Activated CD8-positive, alpha-beta T cell treated with anti-CD3 and anti-CD28 coated beads for 36 hours (primary cell): ENCODE measurements around the gene ARSB. TPM values are rescaled to one million over a fixed set of nuclear protein-coding genes. Genes with fewer than 3 reads are reported as not detected.

ENCODE experiments used
- ATAC-seq: fragments of 200-7000 bp; cut with Tn5 transposase; one replicate; pipeline ENCODE4 v1.10.0; 2021; ENCODE audit warnings: mild to moderate bottlenecking, moderate library complexity
- CTCF ChIA-PET: fragments of 350-600 bp; sonication (Branson Sonifier 250); formaldehyde crosslinking; loops from one replicate; lab custom pipeline; 2021; ENCODE audit warnings: antibody characterized with exemption; lab: Charles Lee
- POLR2A ChIA-PET: fragments of 350-600 bp; sonication (Branson Sonifier 250); formaldehyde crosslinking; loops from one replicate; lab custom pipeline; 2021; ENCODE audit warnings: antibody characterized with exemption; lab: Charles Lee
- DNase-seq: peaks from one replicate; pipeline ENCODE4 v3.0.0-alpha.2; 2020
- H3K27ac Mint-ChIP-seq: one replicate; pipeline ENCODE4 v1.8.0; 2021; ENCODE audit warnings: mild to moderate bottlenecking, mixed read lengths
- H3K27me3 Mint-ChIP-seq: one replicate; pipeline ENCODE4 v1.8.0; 2021; ENCODE audit warnings: mixed read lengths
- H3K36me3 Mint-ChIP-seq: one replicate; pipeline ENCODE4 v1.8.0; 2021; ENCODE audit warnings: low read depth, mixed read lengths
- H3K4me1 Mint-ChIP-seq: one replicate; pipeline ENCODE4 v1.8.0; 2021; ENCODE audit warnings: low read depth, mixed read lengths
- H3K4me3 Mint-ChIP-seq: one replicate; pipeline ENCODE4 v1.8.0; 2021; ENCODE audit warnings: mild to moderate bottlenecking, moderate library complexity, mixed read lengths
- H3K9me3 Mint-ChIP-seq: one replicate; pipeline ENCODE4 v1.8.0; 2021; ENCODE audit warnings: mixed read lengths
- CTCF ChIP-seq: fragments of 200-600 bp; IDR thresholded peaks from one replicate; pipeline ENCODE4 v1.8.0; 2022; ENCODE audit warnings: antibody characterized with exemption, mild to moderate bottlenecking
- intact Hi-C: fragments of 100-400 bp; cut with micrococcal nuclease; formaldehyde crosslinking; loops from one replicate; pipeline ENCODE4 v1.10.0; 2022
- total RNA-seq, 2 experiments: library from RNA; stranded (reverse); gene quantifications; one replicate each; pipeline ENCODE4 v1.2.3, GENCODE V29; 2021

Gene ARSB
- total RNA-seq, 2 experiments from 2014 or later = 8.8 to 9.1 TPM

GRCh38 chr5:78903353-78903752, 81.8 kb downstream of the ARSB start:
- Mint-ChIP-seq H3K27me3 (no peaks in the 10 kb centered on the region), H3K27ac (no peak overlapping the region), H3K4me1 (peaks cover 8% of the 10 kb centered on the region), H3K9me3 (peaks cover 11% of the 10 kb centered on the region), H3K4me3 (no peak overlapping the region), H3K36me3 (peaks cover 10% of the 10 kb centered on the region)
- ChIA-PET POLR2A (no interaction called here), CTCF (interaction anchor here (1.3 kb wide), 1 partner anchor 17 kb away, joined by 4 read pairs; no protein-coding TSS in a partner anchor)
- ATAC-seq (no peak), DNase-seq (no peak)
- intact Hi-C loops = no loop called here
- no peak for TF ChIP-seq CTCF

DNA sequence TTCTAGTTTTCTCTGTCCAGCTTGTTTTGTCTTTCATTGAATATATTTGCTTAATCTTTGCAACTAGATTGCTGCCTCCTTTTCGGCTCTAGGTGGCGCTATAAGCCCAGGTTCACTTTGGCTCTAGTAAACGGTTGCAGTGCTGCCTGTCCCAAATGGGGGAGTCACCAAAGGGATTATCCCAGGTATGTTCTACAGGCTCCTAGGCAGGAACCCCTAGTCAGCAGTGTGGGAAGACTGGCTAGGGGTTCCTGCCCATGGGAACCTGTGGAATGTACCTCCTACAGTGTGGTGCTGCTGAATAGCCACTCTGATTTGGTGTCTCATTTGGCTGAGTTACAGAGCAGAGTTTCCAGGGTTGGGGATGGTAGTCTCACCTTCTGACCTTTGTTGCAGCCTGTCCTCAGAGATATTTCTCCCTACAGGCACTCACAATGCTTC, 85.2 kb downstream of the ARSB start:
- intact Hi-C loops = no loop called here
- no peak for ATAC-seq
- CTCF ChIA-PET = interaction anchor here (0.8 to 2.8 kb wide), 12 partner anchors 12 to 233 kb away, joined by 3 to 12 read pairs (median 4); no protein-coding TSS in a partner anchor

GRCh38 chr5:78896132-78896531, 89.0 kb downstream of the ARSB start:
- ChIA-PET CTCF (no interaction called here), POLR2A (no interaction called here)
- Mint-ChIP-seq H3K4me1 (peaks cover 2% of the 10 kb centered on the region), H3K27ac (no peak overlapping the region), H3K9me3 (peaks cover 11% of the 10 kb centered on the region), H3K36me3 (peaks cover 19% of the 10 kb centered on the region), H3K4me3 (no peak overlapping the region), H3K27me3 (no peaks in the 10 kb centered on the region)
- no peak for TF ChIP-seq CTCF
- no peak for ATAC-seq
- DNase-seq = no peak
- intact Hi-C loops = no loop called here

More for the DNA sequence above, 85.2 kb downstream of the ARSB start:
- peak; percentile 43 for DNase-seq
- no peaks in the 10 kb centered on the region for H3K27me3 Mint-ChIP-seq
- no peaks in the 10 kb centered on the region for H3K4me1 Mint-ChIP-seq
- POLR2A ChIA-PET = no interaction called here
- H3K4me3 Mint-ChIP-seq = no peak overlapping the region
- peaks cover 11% of the 10 kb centered on the region for H3K9me3 Mint-ChIP-seq
- H3K36me3 Mint-ChIP-seq = peaks cover 12% of the 10 kb centered on the region
- peak; percentile 33 for TF ChIP-seq CTCF
- no peak overlapping the region for H3K27ac Mint-ChIP-seq

DNA sequence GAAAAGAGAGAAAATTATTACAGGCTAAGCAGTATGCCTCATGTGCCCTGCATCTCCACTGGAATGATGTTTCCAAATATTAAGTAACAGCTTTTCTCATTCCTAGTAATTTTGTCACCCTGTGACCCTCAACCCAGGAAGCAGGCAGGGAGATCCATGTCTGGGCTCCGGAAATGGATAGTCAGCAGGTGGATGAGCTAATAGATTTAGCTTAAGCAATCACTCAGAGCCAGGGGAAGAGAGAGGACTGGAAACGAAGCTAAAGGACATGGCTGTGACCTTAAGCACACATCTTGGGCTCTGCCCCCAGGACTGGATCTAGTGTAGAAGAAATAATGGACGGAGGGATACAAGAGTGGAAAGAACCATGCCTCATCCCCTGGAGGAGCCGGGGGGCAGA, 89.5 kb downstream of the ARSB start:
- Mint-ChIP-seq H3K9me3 (peaks cover 11% of the 10 kb centered on the region), H3K4me1 (peaks cover 2% of the 10 kb centered on the region), H3K27me3 (no peaks in the 10 kb centered on the region), H3K4me3 (no peak overlapping the region), H3K27ac (no peak overlapping the region), H3K36me3 (peaks cover 19% of the 10 kb centered on the region)
- ChIA-PET POLR2A (no interaction called here), CTCF (no interaction called here)
- no peak for TF ChIP-seq CTCF
- no peak for ATAC-seq
- intact Hi-C loops = no loop called here
- no peak for DNase-seq

- Mint-ChIP-seq H3K36me3 (peaks cover 13% of the 10 kb centered on the region), H3K4me3 (no peak overlapping the region), H3K4me1 (peaks cover 2% of the 10 kb centered on the region), H3K27ac (no peak overlapping the region), H3K9me3 (peaks cover 3% of the 10 kb centered on the region), H3K27me3 (no peaks in the 10 kb centered on the region)
- ATAC-seq (no peak), DNase-seq (no peak)
- POLR2A ChIA-PET = no interaction called here
- intact Hi-C loops = no loop called here
- CTCF ChIA-PET = no interaction called here
- no peak for TF ChIP-seq CTCF
Measured at GRCh38 chr5:78893940-78894677, 91.0 kb downstream of the ARSB start.
